GM18505 (cell line): Measurements from ENCODE around the gene COX6A2.
"Not testable (repeated sequence)": the region's sequence is repeated elsewhere in the genome, so short reads cannot be mapped to it uniquely, and the experiment has no call there.

Source experiments
- ATAC-seq: cut with Tn5 transposase; IDR thresholded peaks from one replicate; pipeline ENCODE4 v1.9.1; 2021; ENCODE audit not compliant: unreplicated experiment
- POLR2A ChIP-seq: IDR thresholded peaks from 4 replicates; pipeline ENCODE4 v1.6.1; 2011; ENCODE audit warnings: borderline replicate concordance; ENCODE audit not compliant: insufficient read depth, insufficient read length; ENCODE audit errors: extremely low read depth

COX6A2 gene

DNA sequence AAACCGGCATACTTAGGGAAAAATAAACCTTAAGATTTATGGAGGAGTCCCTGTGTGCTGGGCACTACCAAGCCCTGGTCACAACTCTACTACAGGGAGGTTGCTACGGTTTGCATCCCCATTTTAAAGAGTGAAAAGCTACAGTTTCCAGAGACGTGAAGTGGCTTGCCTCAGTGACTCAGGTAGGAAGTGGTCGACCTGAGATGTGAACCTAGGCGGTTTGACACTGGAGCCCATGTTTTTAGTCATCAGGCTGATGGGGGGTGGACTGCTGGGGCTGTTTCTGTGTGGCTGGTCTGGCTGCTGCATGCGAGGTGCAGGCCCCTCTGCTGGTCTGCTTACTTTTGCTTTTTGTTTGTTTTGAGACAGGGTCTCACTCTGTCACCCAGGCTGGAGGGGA lies 6.6 kb downstream of the COX6A2 start:
- no peak for ATAC-seq
- TF ChIP-seq POLR2A = no peak

DNA sequence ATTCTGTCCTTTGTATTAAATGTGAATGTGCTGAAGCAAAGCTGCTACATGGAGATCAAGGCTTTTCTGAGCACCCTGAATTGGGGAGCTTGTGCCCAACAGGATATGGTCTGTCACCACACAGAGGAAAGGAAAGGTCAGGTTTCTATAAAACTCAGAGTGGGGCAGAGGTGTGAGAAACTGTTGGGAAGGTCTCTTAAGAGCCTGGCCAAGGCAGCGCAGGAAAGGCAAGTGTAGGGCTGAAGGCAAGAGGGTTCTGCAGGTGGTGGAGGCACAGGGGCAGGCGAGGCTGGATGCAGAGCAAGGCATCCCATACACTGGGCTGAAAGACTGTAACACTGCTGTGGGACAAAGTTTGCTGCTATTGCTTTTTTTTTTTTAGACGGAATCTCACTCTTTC lies 8.1 kb downstream of the COX6A2 start:
- no peak for ATAC-seq
- no peak for TF ChIP-seq POLR2A

DNA sequence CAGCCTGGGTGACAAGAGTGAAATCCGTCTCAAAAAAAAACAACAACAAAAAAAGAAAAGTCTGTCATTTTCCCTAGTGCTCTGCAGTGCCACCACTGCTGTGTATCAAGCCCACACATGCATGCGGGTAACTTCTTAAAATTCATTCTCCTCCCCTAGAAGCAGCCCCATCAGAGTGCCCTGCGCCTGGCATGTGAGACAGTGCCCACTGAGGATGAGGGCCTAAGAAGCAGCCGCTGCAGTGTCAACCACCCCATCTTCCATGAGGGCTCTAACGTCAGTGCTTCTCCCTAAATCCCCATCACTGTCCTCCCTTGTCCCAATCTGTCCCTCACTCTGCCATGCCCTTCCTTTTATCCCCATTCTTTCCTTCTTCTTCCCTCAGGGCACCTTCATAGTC lies 10.2 kb downstream of the COX6A2 start:
- no peak for ATAC-seq
- TF ChIP-seq POLR2A = no peak

DNA sequence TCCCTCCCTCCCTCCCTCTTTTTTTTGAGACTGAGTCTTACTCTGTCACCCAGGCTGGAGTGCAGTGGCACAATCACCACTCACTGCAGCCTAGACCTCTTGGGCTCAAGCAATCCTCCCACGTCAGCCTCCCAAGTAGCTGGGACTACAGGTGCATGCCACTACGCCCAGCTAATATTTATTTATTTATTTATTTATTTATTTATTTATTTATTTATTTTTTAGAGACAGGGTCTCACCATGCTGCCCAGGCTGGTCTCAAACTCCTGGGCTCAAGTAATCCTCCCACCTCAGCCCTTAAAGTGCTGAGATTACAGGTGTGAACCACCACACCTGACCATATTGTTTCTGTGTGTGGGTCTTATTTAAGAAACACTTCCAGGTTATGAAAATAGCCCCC lies 11.1 kb downstream of the COX6A2 start:
- not testable (repeated sequence) for ATAC-seq

DNA sequence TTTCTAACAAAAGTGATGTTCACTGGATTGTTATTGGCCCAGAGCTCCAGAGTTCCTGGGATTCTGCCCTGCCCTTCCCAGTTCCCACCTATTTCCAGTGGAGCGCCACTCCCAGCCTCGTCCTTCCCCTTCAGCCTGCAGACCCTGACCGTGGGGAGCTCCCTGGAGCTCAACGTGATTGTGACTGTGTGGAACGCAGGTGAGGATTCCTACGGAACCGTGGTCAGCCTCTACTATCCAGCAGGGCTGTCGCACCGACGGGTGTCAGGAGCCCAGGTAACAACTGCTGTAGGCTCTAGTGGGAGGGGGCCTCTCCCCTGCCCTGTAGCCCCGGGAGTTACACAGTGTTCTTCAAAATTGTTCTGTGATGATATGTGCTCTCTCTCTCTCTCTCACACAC lies 11.8 kb downstream of the COX6A2 start:
- TF ChIP-seq POLR2A = no peak

DNA sequence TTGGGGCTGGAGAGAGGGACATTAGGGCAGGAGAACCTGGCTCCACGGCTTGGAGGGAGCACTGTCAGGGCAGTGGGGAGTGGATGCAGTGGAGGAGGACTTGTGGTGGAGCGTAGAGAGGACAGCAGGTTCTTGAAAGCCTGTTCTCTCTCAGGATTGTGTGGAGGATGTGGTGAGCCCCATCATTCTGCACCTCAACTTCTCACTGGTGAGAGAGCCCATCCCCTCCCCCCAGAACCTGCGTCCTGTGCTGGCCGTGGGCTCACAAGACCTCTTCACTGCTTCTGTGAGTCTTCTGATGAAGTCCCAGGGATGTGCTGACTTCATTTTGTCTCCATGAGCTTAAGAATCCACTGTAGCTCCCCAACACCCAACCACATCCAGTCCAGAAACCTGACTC lies 13.5 kb downstream of the COX6A2 start:
- no peak for ATAC-seq

More for the DNA sequence above, 11.8 kb downstream of the COX6A2 start:
- ATAC-seq = no peak

DNA sequence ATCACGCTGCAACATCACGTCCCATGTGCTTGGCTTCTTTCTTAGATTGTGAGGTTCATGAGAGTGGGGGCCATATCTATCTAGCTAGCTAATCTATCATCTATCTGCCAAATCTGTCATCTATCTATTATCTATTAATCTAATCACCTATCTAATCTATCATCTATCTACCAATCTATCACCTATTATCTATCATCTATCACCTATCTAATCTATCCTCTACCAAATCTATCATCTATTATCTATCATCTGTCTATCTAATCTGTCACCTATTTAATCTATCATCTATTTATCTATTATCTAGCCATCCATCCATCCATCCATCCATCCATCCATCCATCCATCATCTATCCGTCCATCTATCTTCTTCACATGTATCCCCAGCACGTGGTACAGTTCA lies 14.2 kb downstream of the COX6A2 start:
- no peak for ATAC-seq
- no peak for TF ChIP-seq POLR2A

More for the DNA sequence above, 13.5 kb downstream of the COX6A2 start:
- no peak for TF ChIP-seq POLR2A

DNA sequence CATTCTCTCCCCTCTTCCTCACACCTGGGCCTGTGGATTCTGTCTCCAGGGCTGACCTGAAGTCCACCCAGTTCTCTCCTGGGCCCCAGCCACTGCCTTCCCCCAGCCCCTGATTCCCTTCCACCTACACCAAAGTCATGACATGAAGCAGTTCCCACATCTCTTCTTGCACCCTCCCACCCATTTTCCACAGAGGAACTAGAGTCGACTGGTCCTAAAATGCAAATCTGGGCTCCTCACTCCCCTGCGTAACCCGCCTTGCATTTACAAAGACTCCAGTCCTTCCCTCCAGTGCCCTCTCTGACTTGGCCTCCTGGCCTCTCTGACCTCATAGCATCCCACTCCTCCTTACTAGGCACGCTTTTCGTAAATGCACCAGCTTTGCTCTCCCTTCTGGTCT lies 14.8 kb downstream of the COX6A2 start:
- no peak for TF ChIP-seq POLR2A
- ATAC-seq = no peak

DNA sequence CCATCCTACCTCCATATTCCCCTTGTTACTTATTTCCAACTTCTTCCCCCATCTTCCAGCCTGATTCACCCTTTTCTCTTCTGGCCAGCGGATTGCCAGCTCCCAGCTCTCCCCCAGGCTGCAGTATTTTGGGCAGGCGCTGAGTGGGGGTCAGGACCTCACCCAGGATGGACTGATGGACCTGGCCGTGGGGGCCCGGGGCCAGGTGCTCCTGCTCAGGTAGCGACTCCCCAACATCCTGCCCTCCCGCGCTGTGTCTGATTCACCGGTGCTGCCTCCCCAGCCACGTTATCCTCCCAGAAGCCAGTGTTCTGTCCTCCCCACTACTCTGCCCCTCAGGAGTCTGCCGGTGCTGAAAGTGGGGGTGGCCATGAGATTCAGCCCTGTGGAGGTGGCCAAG lies 15.4 kb downstream of the COX6A2 start:
- no peak for TF ChIP-seq POLR2A
- ATAC-seq = no peak

DNA sequence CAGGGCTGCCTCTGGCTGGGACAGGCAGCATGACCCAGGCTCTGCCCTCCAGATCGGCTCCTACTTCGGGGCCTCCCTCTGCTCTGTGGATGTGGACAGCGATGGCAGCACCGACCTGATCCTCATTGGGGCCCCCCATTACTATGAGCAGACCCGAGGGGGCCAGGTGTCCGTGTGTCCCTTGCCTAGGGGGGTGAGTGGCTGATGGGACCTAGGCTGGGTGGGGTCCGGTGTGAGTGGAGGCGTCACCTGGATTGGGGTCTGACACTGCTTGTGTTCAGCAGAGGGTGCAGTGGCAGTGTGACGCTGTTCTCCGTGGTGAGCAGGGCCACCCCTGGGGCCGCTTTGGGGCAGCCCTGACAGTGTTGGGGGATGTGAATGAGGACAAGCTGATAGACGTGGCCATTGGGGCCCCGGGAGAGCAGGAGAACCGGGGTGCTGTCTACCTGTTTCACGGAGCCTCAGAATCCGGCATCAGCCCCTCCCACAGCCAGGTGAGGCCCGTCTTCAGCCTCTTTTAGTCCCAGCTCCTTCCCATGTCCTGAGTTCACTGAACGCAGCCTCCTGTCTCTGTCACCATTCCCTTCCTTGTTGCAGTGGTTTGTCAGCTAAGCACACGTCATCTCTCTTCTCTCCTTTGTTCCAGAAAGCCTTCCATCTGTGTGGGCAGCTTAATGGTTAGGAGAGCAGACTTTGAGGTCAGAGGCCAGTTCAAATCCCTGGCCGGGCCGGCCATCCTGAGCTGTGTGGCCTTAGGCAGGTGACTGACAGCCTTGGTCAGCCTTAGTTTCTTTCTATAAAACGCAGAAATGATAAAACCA lies 16.9 kb downstream of the COX6A2 start:
- TF ChIP-seq POLR2A = no peak
- ATAC-seq = no peak

DNA sequence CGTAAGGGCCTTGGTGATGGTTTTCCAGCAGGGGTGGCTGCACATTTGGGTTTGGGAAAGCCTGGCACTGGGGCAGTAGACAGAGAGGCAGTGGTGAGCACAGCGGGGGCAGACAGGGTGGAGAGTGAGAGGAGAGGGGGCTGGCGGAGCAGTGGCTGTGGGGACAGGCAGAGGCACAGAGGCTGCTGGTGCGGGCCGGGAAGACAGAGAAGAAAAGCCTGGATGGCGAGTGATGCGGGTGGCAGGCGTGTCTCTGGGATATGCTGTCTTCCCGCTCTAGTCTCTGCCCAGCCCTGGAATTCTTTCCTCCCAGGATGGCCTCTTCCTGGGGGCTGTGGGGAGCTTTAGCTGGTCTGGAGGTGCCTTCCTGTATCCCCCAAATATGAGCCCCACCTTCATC lies 18.1 kb downstream of the COX6A2 start:
- no peak for ATAC-seq
- TF ChIP-seq POLR2A = no peak

DNA sequence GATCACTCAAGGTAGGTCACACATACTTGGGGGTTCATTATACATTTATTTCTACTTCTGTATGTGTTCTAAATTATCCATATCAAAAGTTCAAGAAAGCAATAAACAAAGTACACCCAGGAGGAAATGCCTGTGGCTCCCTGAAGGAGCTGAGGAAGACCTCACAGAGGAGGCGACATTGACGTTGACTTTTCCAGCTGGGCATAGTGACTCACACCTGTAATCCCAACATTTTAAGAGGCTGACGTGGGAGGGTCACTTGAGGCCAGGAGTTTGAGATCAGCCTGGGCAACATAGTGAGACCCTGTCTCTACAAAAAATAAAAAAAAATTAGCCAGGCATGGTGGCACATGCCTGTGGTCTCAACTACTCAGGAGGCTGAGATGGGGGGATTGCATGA lies 18.7 kb downstream of the COX6A2 start:
- no peak for TF ChIP-seq POLR2A
- ATAC-seq = no peak

DNA sequence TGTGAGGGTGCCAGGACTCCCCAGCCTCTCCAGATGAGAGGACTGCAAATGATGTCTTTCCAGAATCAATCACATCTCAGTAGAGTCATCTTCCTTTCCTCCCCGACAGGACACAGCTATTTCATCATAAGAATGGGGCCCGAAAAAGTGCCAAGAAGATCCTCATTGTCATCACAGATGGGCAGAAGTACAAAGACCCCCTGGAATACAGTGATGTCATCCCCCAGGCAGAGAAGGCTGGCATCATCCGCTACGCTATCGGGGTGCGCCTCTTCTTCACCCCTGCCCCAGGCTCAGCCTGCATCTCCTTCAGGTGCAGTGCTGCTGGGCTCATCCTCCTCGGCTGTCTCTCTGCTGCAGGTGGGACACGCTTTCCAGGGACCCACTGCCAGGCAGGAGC lies 20.8 kb downstream of the COX6A2 start:
- ATAC-seq = no peak
- TF ChIP-seq POLR2A = no peak

DNA sequence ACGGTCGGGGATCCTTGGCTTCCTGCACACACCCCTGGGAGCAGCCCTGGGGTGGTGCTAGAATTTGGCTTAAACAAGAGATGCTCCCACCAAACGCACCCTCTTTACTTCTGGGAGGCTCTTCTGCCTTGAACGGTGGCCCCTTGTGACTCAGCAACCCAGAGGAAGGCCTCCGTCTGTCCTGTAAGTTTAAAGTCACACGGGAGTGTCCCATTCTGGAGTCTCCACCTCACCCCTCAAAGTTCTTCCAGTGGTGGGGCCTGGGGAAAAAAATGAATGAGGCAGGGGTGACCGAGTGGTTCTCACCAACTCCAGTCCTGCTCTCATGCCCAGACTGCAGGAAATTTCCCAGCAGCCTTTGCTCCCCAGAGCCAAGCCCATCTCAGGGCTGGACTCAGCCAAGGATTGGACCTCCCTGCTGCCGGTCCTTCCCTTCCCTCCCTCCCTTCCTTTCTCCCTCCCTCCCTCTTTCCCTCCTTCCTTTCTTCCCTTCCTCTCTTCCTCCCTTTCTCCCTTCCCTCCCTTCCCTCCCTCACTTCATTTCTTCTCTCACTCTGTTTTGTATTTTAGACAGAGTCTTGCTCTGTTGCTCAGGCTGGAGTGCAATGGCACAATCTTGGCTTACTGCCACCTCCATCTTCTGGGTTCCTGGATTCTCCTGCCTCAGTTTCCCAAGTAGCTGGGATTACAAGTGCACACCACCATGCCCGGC lies 23.7 kb downstream of the COX6A2 start:
- ATAC-seq = no peak

More for the DNA sequence above, 23.7 kb downstream of the COX6A2 start:
- no peak for TF ChIP-seq POLR2A
